GM12873 (cell line): ENCODE measurements around the gene RPS19BP1.

Experiments used
- TF ChIP-seq, protein P1 (sequence below): IDR thresholded peaks from 2 replicates; pipeline ENCODE4 v1.5.1; 2012; ENCODE audit warnings: low read depth, mild to moderate bottlenecking, moderate library complexity, low read length, control low read depth; ENCODE audit not compliant: insufficient read depth; ENCODE audit errors: missing control alignments

RPS19BP1 gene

GRCh38 chr22:39532215-39533073 is at the start of gene RPS19BP1:
Gene RPS19BP1, minus strand, starts transcription at chr22:39532748. Its CDS starts 10 bp downstream, at chr22:39532738.
- TF ChIP-seq, protein P1, sequence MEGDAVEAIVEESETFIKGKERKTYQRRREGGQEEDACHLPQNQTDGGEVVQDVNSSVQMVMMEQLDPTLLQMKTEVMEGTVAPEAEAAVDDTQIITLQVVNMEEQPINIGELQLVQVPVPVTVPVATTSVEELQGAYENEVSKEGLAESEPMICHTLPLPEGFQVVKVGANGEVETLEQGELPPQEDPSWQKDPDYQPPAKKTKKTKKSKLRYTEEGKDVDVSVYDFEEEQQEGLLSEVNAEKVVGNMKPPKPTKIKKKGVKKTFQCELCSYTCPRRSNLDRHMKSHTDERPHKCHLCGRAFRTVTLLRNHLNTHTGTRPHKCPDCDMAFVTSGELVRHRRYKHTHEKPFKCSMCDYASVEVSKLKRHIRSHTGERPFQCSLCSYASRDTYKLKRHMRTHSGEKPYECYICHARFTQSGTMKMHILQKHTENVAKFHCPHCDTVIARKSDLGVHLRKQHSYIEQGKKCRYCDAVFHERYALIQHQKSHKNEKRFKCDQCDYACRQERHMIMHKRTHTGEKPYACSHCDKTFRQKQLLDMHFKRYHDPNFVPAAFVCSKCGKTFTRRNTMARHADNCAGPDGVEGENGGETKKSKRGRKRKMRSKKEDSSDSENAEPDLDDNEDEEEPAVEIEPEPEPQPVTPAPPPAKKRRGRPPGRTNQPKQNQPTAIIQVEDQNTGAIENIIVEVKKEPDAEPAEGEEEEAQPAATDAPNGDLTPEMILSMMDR = no peak

DNA sequence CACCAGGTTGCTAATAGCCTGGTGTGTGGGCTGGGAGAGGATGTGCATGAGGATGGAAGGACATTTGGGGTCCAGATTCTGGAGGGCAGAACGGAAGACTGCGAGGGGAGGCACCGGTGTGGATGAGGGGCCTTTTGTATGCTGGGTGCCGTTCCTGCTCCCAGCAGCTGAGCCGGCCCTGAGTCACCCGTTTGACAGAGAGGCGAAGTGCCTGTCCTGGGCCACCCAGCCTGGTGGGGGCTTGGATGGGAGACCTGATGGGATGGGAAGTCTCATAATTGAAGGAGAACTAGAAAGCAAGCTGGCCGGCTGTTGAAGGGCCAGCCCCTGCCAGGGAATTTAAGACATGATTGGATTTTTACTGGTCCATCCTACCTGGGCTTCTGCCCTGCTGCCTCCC is 48.8 kb upstream of the RPS19BP1 start:
- TF ChIP-seq, protein P1 = no peak

- TF ChIP-seq, protein P1 = no peak
These were observed 48.2 kb upstream of the RPS19BP1 start for GRCh38 chr22:39580795-39581194.

DNA sequence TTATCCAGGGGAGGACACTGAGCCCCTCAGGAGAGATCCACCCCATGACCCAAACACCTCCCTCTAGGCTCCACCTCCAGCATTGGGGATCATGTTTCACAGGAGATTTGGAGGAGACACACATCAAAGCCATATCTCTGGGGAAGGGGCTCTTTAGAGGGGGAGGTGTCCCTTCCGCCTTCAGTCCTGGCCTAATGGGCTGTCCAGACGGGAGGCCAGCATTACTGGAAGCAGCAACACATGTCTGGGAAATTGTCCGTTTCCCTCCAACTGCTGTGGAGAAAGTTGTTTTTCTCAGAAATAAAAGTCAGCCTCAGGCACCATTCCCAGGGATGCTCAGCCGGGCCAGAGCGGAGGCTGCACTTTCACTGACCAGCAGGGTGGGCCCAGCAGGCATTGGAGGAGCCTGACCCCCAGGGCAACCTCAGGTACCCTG is 47.5 kb upstream of the RPS19BP1 start:
- TF ChIP-seq, protein P1 = no peak

DNA sequence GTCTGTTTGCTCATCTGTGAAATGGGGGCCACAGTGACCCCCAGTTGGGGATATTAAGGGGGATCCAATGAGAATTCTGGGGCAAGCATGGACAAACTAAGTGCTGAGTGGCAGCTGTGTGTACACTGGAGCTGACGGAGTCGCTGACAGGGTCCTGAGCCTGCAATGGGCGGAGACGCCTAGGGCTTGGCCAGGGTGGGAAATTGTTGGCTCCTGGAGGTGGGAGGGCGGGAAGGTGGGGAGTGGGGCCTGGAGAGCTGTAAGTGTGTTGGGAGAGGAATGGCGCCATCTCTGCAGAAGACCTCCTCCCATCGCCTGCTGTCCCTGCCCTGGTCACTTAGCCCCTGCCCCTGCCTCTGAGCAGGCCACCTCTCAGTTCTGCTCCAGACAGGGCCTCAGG is 45.4 kb upstream of the RPS19BP1 start:
- TF ChIP-seq, protein P1 = no peak

GRCh38 chr22:39577366-39577765 is 44.8 kb upstream of the RPS19BP1 start:
- TF ChIP-seq, protein P1 = no peak

DNA sequence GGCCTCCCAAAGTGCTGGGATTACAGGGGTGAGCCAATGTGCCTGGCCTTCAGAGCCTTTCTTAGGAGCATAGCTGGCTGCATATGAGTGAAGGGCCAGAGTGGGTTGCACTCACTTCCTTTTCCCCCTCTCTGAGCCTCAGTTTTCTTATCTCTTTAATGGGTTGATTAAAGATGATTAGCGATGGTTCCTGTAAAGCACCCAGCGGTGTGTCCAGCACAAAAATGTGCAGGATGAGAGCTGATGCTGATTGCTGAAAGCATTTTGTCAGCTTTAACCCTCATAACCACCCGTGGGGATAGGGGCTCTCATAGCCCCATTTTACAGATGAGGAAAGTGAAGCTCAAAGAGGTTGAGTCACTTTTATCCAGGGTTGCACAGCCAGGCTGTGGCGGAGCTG is 43.5 kb upstream of the RPS19BP1 start:
- TF ChIP-seq, protein P1 = no peak
